Measurements from ENCODE around the gene ANKRD39.
"Not testable (repeated sequence)": the region's sequence is repeated elsewhere in the genome, so short reads cannot be mapped to it uniquely, and the experiment has no call there.

Gene ANKRD39

DNA sequence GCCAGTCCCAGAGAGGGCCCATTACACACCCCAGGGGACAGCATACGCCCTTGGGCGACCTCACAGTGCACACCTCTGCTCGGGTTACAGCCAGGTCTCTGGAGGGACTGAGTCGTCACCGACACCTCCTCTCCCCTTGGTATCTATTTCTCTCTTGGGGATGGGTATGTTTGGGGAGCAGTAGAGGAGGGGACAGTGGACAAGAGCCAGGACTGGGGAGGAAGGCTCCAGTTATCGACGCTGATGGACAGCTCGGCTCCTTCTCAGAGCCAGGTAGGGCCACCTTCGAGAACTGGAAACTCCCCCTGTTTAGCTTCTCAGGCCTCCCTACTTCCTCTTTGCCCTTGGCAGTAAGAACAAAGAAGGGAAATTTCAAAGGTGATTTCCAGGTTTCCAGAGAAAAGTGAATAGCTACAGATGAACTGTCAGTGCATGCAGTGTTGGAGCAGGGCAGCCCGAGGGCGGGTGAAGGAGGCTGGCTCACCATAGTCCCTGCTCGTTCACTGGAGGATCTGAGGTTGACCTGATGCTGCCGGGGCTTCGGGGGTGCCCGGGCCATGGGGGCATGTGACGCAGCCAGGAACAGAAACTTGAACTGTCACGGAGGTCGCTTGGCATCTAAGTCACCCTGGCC lies 16.5 kb upstream of the ANKRD39 start:
- peak in 1 of 10 donors; percentile 77 for DNase-seq
- intact Hi-C loops (cut with DNase I), result loop anchor here (5.0 kb wide), 1 partner anchor 38 kb away; no protein-coding TSS in a partner anchor

DNA sequence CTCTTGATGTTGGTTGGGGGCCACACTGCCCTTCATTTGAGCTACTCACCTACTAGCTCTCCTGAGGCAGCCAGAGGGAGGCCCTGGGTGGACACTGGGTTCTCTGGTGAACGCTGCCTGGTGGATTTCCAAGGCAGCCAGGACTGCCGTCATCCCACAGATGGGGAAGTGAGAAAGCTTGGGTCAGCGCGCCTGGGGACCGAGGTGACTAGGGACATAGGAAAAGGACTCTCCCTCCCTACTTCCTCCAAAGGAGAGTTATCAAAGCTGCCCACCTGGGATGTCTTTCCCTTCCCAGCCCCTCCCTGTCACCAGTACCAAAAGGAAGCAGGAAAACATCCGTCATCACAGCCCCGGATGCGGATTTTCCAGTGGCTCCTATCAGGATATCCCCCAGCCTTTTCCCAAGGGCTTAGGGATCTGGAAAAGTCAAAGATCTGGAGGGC lies 15.9 kb upstream of the ANKRD39 start:
- DNase-seq, result peak in 4 of 10 donors; percentile 54 to 92 (median 82)
- intact Hi-C loops (cut with DNase I), result loop anchor here (5.0 kb wide), 1 partner anchor 39 kb away; no protein-coding TSS in a partner anchor

DNA sequence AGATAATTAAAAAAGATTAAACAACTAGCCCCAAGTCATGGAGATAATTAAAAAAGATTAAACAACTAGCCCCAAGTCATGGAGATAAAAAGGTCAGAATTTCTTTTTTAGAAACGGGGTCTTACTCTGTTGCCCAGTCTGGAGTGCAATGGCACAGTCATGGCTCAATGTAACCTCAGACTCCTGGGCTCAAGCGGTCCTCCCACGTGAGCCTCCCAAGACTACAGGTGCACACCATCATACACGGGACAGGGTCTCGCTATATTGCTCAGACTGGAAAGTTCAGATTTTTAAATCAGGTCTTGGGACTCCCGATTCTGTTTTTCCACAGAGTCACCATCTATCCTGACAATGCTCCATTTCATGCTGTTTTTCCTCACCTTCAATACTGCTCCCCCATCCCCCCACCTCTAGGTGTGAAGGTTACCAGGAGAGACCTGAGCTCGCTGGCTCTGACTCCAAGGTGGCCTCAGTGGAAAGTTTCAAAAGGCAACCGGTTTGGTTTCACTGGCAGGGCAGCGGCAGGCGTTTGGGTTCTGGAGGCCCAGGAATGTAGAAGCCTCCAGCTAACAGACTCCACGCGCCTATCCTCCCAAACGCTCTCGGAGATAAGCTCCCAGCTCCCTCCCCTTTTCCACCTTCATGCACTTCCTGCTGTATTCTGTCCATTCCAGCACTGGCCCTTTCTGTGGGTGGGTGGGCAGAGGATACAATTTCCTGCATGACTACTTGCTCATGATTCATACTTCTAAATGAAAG lies 15.0 kb upstream of the ANKRD39 start:
- intact Hi-C loops (cut with DNase I), result loop anchor here (5.0 kb wide), 1 partner anchor 40 kb away; no protein-coding TSS in a partner anchor

DNA sequence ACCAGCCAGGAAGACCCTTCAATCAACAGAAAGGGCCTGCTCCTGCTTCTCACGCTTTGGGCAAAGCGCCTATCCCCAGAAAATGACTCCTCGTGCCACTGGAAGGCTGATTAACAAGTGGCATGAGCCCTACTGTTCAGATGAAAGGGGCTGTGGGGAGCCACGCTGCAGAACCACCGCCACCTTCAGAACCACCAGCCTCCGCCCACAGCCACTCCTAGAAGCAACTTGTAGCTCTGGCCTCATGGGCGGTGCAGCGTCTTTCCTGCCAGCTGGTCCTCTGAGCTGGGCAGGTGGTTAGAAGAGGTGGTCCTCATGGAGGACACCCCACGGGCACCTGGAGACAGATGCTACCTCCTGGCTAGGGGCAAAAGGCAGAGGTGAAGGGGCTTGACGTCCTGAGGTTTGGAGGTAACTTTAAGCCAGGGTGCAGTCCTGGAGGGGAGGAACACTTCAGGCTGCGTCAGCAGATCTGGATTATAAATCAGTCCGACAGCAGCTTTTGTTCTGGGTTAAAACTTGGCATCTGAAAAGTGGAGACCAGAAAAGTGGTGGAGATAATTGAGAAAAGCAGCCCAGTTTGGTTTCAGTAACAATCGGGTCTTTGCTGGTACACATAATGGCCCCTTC lies 12.9 kb upstream of the ANKRD39 start:
- peak in 4 of 10 donors; percentile 50 to 92 (median 84) for DNase-seq
- intact Hi-C loops (cut with DNase I), result loop anchor here (5.0 kb wide), 1 partner anchor 42 kb away; no protein-coding TSS in a partner anchor

More for the DNA sequence above, 15.0 kb upstream of the ANKRD39 start:
- no peak for DNase-seq

DNA sequence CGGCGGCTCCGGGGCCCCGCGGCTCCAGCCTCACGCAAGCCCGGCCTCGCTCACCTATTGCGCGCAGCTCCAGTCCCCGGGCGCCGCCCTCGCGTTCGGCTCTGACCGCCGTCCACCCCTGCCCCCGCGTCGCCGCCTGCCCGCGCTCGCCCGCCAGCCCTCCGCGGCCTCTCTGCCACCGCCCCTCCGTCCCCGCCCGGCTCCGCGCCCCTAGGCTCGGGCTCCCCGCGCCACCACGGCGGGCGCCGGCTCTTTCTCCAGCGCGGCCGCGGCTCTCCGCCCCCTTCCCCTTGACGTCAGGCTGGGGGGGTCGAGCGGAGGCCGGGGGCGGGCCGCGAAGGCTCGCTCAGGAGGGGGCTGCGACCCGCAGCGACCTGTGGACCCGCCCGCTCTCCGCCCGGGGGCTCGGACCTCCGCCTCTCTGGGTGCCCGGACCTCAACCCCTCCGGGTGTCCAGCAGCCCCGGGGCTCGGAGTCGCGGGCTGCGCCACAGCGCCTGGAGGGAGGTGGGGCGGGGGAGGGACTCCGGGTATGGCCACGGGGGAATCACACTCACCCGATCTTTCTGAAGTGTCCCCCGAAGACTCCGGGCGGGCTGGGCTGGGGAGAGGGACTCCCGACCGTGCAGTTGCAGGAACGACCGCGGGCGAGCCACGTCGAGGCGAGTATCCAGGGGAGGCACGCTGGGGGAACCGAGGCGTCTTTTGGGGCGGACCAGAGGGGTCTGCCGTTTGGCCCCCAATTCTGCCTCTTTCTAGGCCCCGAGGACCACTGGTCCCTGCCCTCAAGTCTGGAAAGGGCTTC lies 12.2 kb upstream of the ANKRD39 start, which contains the start of gene SEMA4C:
Gene SEMA4C, minus strand, starts transcription at position 259 of the 804 bp plus-strand sequence. CDS start 2,194 bp downstream, outside the sequence.
- peak; percentile 66 to 97 (median 76) for DNase-seq
- intact Hi-C loops (cut with DNase I), result loop anchor here (1.0 to 10.0 kb wide), 3 partner anchors 12 to 225 kb away; partner anchors contain the start of genes ANKRD39 and FAHD2B

DNA sequence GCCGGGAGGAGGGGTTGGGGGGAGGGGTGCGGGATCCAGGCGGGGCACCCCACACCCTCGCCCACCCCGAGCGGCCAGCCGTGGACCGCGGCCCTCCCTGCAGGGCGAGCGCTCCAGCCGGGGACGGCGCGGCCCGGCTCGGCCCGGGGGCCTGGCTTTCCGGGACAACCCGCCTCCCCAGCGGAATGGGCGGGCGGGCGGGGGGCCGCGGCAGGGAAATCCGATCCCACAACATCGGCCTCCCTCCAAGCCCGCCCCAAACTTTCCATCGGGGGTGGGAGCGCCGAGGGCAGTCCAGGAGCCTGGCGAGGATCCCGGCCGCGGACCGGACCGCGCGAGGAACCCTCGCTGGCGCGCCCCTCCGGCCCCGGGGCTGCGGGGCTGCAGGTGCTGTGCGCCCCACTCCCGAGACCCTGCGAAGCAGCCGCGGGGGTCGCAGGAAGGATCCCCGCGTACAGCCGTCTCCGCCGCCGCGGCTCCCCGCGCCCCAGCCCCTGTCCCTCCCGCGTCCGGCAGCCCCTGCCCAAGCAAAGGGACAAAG lies 11.5 kb upstream of the ANKRD39 start:
- peak in 7 of 10 donors; percentile 55 to 93 (median 73) for DNase-seq
- intact Hi-C loops (cut with DNase I), result loop anchor here (1.0 to 10.0 kb wide), 2 partner anchors 11 to 225 kb away; partner anchors contain the start of genes ANKRD39 and FAHD2B

DNA sequence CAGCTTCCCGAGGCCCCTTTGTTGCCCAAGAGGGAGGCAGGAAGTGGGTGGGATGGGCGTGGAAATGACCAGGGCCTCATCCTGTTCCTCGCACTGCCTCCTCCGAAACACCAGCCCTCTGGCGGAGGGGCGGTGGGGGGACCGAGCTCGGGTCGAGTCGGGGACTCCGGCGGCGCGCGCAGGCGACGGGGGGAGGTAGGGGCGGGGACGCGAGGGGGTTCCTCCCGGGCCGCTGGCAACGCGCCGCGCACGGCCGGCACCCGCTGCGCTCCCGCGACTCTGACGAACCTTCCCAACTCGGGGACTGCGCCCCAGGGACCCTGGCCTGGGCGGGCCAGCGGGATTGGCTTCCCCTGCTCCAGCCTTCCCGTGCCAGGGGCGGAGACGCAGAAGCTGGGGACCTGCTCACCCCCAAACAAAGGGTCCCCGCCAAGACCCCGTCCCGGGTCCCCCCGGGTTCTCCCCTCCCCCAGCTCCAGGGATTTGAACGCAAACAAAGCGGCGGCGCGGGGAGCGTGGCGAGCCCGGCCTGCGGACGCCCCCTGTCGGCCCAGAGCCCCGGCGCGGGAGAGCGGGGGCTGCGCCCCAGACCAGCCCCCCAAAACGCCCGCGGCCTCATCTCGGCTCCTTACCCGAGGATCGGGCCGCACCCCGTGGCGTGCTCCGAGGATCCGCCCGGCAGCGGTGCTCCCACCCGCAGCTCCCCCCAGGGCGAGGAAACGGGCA lies 10.9 kb upstream of the ANKRD39 start:
- DNase-seq, result peak in 9 of 10 donors; percentile 56 to 96 (median 77)
- intact Hi-C loops (cut with DNase I), result loop anchor here (1.0 to 10.0 kb wide), 2 partner anchors 10 to 226 kb away; partner anchors contain the start of genes ANKRD39 and FAHD2B

DNA sequence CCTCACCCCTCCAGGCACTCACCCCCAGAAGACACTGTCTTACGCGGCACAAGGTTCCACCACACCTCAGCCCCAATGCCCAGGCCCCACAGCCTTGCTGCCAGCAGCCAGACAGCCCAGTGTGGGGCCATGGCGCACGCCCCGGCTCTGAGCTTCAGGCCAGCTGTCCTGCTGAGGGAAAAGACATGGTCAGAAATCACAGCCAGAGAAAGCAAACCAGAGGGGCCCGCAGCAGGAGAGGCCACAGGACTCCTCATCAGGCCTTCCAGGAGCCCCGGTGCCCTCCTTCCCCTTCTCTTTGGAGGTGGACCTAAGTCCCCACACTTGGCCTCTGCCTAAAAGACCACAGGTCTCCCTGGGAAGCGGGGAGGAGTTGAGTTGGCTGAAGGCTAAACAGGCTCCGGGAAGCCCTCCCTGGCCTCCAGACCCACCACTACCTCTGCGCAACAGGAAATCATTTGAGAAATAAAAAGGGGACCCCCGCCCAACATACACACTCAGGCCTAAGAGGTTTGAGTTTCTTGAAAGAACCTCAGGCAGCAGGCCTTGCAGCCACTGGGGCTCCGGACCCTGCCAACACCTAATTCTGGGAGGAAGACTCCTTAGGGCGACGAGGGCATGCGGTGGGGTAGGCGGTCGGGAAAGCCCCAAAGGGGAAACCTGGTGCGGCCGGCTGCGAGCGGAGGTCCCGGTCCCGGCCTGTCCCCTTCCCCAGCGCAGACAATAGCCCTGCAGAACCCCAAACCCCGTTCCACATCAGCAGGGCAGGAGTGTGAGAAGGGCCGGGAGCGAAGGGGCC lies 10.1 kb upstream of the ANKRD39 start:
- DNase-seq, result peak in 2 of 10 donors; percentile 74 to 86
- intact Hi-C loops (cut with DNase I), result loop anchor here (10.0 kb wide), 1 partner anchor 227 kb away; the partner anchor contains the start of gene FAHD2B

DNA sequence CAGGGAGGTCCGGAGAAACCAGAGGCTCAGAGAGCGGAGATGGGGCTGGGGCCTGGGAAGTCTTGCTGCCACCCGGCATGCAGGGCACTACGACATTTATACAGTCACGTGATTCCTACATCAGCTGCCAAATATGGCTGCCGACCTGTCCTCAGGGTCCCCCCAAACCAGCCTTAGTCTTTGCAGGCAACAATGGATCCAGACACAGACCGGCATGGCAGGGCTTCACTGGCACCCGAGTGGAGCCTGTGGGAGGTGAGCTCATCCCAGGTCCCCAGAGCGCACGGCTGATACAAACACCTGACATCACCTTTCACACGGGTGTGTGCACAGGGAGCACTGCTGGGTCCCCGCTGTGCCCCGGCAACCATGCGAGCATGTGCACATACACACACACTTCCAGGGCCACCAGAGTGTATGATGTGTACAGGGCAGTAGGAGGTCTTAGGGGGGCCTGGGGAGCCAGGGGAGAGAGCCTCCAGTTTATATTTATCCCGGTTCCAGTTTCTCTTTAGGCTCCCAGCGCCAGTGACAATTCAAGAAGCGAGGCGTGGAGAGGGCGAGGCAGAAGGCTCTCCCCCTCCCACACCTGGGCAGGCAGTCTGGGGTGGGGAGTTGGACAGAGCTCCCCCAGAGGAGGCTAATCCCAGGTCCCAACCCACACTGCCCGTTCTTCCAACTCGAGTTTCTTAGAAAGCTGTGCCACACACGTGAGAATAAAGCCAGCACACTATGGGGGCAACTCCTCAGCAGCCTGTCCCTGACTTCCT lies 9.4 kb upstream of the ANKRD39 start:
- DNase-seq, result peak in 2 of 10 donors; percentile 81 to 87
- intact Hi-C loops (cut with DNase I), result loop anchor here (10.0 kb wide), 1 partner anchor 228 kb away; the partner anchor contains the start of gene FAHD2B

DNA sequence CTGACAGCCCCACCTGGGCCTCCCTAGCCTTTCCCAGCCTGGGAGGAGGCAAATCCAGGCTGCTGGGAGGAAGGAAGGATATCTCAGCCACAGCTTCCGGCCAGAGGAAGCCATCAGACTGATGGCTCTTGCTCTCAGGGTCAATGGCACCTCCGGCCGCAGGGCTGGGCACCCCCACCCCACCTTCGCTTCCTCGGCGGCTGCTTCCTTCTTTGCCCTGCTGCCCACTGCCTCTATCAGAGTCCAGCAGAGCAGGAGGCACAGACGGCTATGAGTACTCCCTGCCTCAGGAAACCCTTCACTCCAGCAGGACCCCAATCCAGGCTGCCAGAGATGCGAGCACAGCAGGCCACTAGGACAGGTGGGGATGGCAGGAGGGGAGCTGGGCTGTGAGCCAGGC lies 8.8 kb upstream of the ANKRD39 start:
- intact Hi-C loops (cut with DNase I), result loop anchor here (10.0 kb wide), 1 partner anchor 228 kb away; the partner anchor contains the start of gene FAHD2B
- DNase-seq, result no peak

DNA sequence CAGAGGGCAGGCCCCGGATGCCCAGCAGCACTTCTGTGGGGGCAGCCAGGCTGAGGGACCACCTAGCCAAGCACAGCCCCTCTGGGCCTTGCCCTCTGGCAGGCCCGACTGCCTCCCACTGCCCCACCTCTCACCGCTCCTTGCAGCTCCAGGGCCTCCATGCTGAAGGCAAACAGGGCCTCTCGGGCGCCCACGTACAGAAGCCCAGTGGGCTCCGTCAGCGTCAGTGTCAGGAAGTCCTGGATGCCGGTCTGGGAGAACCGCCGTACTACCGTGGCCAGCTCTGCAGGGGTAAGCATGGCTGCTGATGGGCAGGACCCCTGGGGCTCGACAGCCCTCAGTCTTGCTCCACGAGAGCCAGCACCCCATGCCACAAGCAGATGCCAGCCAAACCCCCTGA lies 8.3 kb upstream of the ANKRD39 start:
- DNase-seq, result peak in 1 of 10 donors; percentile 79
- intact Hi-C loops (cut with DNase I), result loop anchor here (10.0 kb wide), 1 partner anchor 229 kb away; the partner anchor contains the start of gene FAHD2B

DNA sequence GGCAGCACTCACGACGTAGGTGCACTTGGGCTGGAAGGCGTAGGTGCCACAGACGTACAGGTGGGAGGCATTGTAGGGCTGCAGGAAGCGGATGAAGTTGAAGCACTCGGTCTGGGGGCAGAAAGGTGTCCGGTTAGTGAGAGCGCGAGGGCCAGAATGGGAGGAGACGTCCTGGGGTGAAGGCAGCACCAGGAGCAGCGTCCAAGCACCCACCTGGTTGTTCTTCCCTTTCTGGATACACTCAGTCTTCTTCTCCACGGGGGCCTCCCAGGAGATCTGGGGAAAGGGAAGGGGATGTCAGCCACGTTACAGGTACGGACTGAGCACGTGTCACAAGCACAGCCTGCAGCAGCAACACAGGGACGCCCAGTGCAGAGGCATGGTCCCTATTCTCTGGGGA lies 7.8 kb upstream of the ANKRD39 start:
- intact Hi-C loops (cut with DNase I), result loop anchor here (10.0 kb wide), 1 partner anchor 229 kb away; the partner anchor contains the start of gene FAHD2B
- DNase-seq, result no peak

DNA sequence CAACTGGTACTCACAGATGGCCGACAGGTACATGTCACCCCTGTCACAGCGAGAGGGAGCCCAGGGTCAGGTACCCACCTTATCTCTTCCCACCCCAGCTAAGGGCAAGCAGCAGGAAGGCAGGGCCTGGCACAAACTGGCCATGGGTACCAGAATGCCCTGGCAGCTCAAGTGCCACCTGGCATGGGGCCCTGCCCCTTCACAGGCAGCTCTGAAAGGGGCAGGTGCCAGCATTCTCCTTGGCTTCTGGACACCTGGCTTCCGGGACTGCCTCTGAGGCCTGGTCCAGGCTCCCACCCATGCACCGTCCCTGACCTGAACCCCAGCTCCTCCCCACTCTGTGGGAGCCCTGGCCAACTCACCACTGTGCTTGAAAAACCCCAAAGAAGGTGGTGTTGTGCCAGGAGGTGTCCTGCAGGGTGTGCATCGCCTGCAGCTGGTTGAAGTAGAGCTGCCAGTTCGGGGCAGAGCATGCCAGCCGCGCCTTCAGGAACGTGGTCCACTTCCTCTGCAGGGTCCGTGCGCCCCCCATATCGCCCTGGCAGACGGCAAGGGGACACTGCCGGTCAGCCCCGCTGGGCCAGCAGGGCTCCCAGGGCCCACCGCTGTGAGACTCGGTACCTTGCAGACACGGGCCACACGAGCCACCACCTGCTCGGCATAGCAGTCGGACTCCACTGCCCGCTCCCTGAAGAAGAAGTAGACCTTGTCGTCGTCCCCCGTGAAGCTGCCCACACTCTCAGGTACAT lies 6.7 kb upstream of the ANKRD39 start:
- intact Hi-C loops (cut with DNase I), result loop anchor here (10.0 kb wide), 1 partner anchor 230 kb away; the partner anchor contains the start of gene FAHD2B
- DNase-seq, result peak in 1 of 10 donors; percentile 86

DNA sequence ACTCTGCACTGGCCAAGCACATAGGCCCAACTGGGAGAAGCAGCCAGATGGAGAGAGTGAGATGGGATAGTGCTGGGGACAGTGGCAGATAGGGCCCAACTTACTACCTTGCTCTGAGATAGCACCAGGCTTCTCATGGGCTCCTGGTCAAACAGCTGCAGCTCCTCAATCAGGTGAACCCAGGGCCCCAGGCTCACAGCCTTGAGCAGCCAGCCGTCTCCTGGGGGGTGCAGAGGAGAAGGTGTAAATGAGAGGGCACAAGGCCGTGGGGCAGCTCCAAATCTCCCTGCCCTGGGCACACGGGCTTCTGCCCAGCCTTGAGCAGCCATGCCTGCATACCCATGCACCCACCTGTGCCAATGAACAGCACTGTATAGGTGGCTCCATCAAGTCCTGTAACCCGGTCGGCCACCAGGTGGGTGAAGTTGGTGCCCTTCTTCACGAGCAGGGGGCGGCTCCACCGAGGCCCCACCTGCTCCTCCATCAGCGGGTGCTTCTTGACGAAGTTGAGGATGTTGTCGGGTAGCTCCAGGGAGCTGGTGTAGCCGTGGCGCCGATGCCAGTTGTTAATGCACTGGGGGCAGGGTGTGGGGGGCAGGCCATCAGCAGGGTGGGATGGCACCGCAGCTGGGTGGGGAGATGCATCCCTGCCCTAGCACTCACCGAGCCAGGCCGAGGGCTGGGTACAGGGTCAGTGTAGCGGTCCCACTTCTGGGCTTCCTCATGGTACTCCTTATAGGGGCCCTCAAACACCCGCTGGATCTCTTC lies 5.9 kb upstream of the ANKRD39 start:
- no peak for DNase-seq
- intact Hi-C loops (cut with DNase I), result loop anchor here (10.0 kb wide), 1 partner anchor 231 kb away; the partner anchor contains the start of gene FAHD2B

DNA sequence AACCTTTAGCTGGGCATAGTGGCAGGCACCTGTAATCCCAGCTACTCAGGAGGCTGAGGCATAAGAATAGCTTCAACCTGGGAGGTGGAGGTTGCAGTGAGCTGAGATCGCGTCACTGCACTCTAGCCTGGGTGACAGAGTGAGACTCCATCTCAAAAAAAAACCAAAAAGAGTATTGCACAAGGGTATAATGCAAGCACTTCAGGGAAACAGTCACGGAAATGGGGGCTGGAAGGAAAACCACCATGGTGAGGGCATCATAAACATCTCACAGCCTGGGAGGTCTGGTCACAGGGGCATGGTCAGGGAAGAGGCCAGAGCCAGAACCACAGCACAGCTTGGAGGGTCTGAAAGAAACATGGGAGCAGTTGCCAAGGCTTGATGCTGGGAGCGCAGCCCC lies 5.2 kb upstream of the ANKRD39 start:
- DNase-seq, result not testable (repeated sequence)
- intact Hi-C loops (cut with DNase I), result loop anchor here (10.0 kb wide), 1 partner anchor 232 kb away; the partner anchor contains the start of gene FAHD2B
